ENCODE data around the gene GALNS.
"Not testable (repeated sequence)": the region's sequence is repeated elsewhere in the genome, so short reads cannot be mapped to it uniquely, and the experiment has no call there.

Gene GALNS

DNA sequence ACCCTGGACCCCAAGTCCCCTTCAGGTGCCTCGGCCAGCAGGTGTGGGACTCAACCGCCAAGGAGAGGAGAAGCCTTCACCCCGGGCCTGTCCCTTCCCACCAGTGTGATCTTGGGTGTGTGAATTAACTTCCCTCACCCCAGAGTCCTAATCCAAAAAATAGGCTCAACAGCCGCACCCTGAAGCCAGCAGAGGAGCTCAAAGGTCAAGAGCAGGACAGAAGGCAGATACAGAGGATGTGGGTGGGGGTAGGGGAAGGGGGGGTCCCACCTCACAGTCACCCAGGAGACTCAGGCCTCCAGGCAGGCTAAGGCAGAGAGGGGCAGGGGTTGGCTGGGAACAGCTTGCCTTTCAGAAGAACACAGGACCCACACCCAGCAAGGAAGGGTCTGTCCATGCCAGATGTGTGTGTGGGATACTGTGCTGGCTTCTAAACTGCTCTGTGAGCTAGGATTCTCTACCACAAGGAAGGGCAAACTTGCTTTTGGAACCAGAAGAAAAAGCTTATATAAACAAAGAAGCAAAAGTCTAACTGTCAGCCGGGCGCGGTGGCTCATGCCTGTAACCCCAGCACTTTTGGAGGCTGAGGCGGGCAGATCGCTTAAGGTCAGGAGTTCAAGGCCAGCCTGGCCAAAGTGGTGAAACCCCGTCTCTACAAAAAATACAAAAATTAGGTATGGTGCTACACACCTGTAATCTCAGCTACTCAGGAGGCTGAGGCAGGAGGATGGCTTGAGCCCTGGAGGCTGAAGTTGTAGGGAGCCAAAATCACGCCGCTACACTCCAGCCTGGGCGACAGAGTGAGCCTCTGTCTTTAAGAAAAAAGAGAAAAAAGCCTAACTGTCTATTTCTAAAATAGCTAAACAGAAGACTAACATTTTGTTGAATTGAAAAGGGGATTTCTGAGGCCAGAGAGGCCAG, 76.3 kb downstream of the GALNS start:
- DNase-seq, result no peak

DNA sequence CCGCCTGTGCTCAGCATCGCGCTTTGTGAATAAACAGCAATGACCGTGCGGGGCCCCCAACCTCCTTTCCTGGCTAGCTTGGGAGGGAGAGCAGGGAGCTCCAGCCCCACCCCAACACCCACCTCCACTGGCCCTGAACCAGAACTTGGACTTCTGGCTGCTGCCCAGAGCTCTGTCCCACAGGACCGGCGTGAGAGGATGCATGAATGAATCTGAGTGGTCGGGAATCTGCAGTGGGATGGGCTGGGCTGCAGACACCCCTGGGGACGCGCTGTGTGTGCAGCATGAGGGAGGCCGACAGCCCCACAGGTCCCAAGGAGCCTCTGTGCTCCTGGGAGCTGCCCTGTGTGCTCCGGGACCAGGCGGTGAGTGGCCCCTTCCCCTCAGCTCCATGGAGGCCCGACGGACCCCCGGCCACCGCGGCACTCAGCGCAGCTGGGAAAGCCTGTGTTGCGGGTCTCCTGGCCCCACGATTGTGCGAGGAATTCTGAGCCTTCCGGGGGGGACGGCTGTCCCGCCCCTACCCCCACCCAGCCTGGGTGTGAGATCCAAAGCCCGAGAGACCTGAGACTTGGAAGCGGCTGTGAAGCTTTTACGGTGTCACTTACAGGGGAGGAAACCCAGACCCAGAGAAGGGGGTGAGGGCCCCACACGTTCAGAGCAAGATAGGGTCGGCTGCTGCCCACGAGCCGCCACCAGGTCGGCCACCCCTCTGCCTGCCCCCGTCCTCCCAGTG, 77.2 kb downstream of the GALNS start:
- DNase-seq, result no peak

- no peak for DNase-seq
Observed at GRCh38 chr16:88778541-88779065, 78.1 kb downstream of the GALNS start.

- no peak for DNase-seq
Observed at GRCh38 chr16:88778271-88778525, 78.5 kb downstream of the GALNS start.

- no peak for DNase-seq
Observed at GRCh38 chr16:88777471-88778270, 79.1 kb downstream of the GALNS start.

GRCh38 chr16:88775825-88776224, 80.9 kb downstream of the GALNS start:
- DNase-seq, result no peak

DNA sequence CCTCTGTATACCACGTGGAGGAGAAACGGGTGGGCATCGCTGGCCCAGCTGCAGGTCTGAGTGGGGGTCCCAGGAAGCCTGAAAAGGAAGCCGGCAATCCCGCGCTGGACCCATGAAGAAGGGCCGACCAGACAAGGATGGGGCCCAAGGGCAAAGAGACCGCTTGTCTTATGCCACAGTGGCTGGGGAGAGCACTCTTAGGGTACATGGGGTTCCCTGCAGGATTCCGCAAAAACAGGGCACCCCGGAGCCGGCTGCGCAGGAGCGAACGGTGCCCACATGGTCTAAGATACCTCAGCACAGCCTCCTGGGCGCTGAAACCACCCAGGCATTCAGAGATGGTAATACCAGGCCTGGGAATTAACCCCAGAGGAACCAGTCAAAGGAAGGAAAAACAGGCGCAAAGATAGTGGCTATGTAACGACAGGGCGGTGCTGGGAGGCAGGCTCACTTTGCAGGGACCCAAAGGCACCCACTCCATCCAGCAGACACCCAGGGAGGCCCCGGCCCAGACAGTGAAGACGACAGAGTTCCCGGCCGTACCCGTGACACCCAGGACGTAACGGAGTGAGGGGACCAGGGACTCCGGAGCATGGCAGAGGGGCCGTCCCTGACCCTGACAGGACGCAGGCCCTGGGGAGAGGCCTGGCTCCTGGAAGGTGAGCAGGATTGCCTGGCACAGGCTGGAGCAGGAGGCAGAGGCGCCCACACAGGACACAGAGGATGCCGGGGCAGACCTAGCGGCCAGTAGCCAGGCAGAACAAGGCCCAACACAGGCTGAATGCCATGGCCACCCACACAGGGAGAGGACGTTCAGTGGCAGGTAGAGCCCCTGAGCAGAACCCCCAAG, 82.0 kb downstream of the GALNS start:
- no peak for DNase-seq

GRCh38 chr16:88773812-88774291, 82.9 kb downstream of the GALNS start:
- DNase-seq, result no peak

GRCh38 chr16:88772871-88773811, 83.6 kb downstream of the GALNS start:
- no peak for DNase-seq

DNA sequence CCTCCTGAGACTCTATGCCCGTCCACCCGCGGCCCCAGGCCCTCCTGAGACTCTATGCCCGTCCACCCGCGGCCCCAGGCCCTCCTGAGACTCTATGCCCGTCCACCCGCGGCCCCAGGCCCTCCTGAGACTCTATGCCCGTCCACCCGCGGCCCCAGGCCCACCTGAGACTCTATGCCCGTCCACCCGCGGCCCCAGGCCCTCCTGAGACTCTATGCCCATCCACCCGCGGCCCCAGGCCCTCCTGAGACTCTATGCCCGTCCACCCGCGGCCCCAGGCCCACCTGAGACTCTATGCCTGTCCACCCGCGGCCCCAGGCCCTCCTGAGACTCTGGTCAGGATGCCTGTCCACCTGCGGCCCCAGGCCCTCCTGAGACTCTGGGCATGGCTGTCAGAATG, 85.0 kb downstream of the GALNS start:
- DNase-seq, result not testable (repeated sequence)

- no peak for DNase-seq
Observed at GRCh38 chr16:88771294-88771772, 85.4 kb downstream of the GALNS start.

DNA sequence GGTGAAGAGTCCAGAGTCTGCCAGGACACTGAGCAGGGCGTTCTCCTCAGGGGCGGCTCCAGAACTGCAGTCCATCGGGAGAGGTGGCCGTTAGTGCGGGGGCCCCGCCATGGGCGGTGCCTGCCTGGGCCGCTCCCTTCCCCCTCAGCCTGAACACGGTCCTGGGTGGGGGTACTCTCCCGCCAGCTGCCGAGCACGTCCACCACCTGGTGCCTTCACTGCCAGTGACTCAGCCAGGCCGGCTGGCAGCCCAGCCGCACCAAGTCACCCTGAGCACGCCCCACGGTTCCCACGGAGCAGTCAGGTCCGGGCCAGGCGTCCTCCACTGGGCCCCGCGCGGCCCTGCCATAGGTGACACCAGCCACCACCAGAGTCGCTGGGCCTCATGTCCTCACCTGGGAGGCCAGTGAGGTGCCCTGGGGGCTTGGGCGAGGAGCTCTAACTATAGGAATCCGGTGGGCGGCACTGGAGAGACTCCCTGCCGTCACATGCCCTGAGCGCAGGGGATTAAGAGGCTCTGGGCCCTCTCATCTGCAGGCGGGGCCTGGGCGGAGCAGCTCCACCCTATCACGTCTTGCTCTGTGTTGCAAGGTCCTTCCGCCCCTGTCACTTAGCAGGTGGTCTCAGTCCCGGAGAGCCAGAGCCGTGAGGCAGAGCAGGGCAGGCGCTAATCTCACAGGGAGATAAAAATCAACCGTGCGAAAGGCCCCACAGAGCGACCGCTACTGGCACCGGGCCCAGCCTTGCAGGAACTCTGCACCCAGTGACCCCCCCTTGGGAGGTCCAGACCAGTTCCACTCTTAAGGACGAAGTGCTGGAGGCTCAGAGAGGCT, 86.1 kb downstream of the GALNS start:
- no peak for DNase-seq

GRCh38 chr16:88769617-88770460, 86.9 kb downstream of the GALNS start:
- DNase-seq, result no peak

- DNase-seq, result no peak
Observed at GRCh38 chr16:88768071-88768783, 88.5 kb downstream of the GALNS start.

DNA sequence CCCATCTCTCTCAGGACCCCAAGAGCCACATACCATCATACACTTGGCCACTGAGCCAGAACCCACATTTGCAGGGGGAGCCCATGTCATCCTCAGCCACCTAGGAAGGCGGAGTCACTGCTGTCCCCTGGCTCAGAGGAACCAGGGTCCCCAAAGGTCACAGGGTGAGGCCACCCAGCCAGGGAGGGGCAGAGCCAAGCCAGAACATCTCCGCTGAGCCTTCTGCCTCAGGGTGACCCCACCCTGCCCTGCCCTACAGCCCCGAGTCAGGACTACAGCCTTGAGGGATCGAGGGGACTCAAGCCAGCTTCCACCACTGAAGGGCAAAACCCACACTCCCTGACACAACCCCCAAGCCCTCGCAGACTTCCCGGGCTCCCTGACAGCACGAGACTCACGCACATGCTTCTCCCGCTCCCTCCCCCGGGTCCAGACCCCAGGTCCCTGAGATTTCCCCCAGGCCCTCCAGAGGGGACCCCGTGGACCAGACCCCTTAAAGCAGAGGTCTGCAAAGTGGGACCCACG, 89.1 kb downstream of the GALNS start:
- DNase-seq, result no peak

DNA sequence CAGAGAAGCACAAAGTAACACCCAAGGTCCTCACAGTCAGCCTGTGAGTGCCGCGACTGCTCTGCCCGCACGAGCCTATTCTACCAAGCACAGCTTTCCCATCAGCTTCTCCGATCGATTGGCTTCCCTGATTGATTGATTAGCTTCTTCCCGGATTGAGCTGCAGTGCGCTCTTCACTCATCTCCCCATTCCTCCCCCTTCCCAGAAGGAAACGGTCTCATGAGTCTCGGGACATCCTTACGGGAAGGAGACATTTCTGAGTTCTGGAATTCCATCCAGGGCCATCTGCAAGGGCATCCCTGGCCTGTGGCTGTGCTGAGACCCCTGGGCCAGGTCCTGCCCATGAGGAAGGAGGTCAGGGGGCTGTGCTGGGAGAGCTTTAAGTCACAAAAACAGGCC, 89.8 kb downstream of the GALNS start:
- no peak for DNase-seq

- DNase-seq, result no peak
Observed at GRCh38 chr16:88764913-88765349, 91.8 kb downstream of the GALNS start.

GRCh38 chr16:88764080-88764479, 92.7 kb downstream of the GALNS start:
- no peak for DNase-seq
